Neuronal stem cell (in vitro differentiated cells): Measurements from ENCODE around the gene RBM7.

Experiments
- DNase-seq: peaks from one replicate; pipeline ENCODE4 v3.0.0-alpha.2; 2013; ENCODE audit warnings: low spot score
- H2AFZ ChIP-seq: one replicate; pipeline ENCODE4 v1.6.1; 2013; ENCODE audit warnings: mild to moderate bottlenecking, low read length, inconsistent platforms
- H2AK5ac ChIP-seq: 2 replicates; pipeline ENCODE4 v1.6.1; 2013; ENCODE audit warnings: low read depth, mild to moderate bottlenecking, inconsistent platforms, low read length, moderate library complexity, mixed read lengths
- H2BK120ac ChIP-seq: 2 replicates; pipeline ENCODE4 v1.6.1; 2013; ENCODE audit warnings: low read depth, mild to moderate bottlenecking, inconsistent platforms, low read length, moderate library complexity, mixed read lengths
- H2BK12ac ChIP-seq: one replicate; pipeline ENCODE4 v1.6.1; 2013; ENCODE audit warnings: low read length, inconsistent platforms
- H2BK15ac ChIP-seq: 2 replicates; pipeline ENCODE4 v1.6.1; 2013; ENCODE audit warnings: mild to moderate bottlenecking, low read length, inconsistent platforms, mixed read lengths
- H2BK5ac ChIP-seq: one replicate; pipeline ENCODE4 v1.6.1; 2013; ENCODE audit warnings: inconsistent platforms, mild to moderate bottlenecking, low read length, moderate library complexity
- H3K14ac ChIP-seq: one replicate; pipeline ENCODE4 v1.6.1; 2013; ENCODE audit warnings: low read length, inconsistent platforms
- H3K18ac ChIP-seq: 2 replicates; pipeline ENCODE4 v1.6.1; 2013; ENCODE audit warnings: low read length, inconsistent platforms
- H3K23ac ChIP-seq: 2 replicates; pipeline ENCODE4 v1.6.1; 2013; ENCODE audit warnings: low read depth, mild to moderate bottlenecking, mixed read lengths, low read length, inconsistent platforms; ENCODE audit not compliant: poor library complexity
- H3K27ac ChIP-seq: replicated peaks from 3 replicates; pipeline ENCODE4 v1.5.1; 2013; ENCODE audit warnings: low read length, inconsistent platforms
- H3K27me3 ChIP-seq, 3 experiments: 2 replicates each; pipeline ENCODE4 v1.6.1; 2013; ENCODE audit warnings: low read length in 3 of 3, mild to moderate bottlenecking in 2 of 3, inconsistent platforms in 1 of 3, low read depth in 1 of 3, mixed read lengths in 1 of 3, moderate library complexity in 1 of 3; ENCODE audit not compliant: control insufficient read depth in 3 of 3, insufficient read depth in 3 of 3
- H3K36me3 ChIP-seq, 2 donors: replicated peaks in 1 of 2; 2 replicates each; pipeline ENCODE4 v1.6.1; 2013; ENCODE audit warnings: low read length in 2 of 2; ENCODE audit not compliant: control insufficient read depth in 2 of 2, insufficient read depth in 2 of 2
- H3K4ac ChIP-seq: 2 replicates; pipeline ENCODE4 v1.6.1; 2013; ENCODE audit warnings: inconsistent platforms, mild to moderate bottlenecking, low read length, moderate library complexity
- H3K4me1 ChIP-seq, 2 donors: 1 replicate in 1 of 2; 2 replicates in 1 of 2; pipeline ENCODE4 v1.6.1; 2013; ENCODE audit warnings: low read length in 2 of 2, low read depth in 1 of 2; ENCODE audit not compliant: control insufficient read depth in 2 of 2, insufficient read depth in 1 of 2
- H3K4me2 ChIP-seq: one replicate; pipeline ENCODE4 v1.6.1; 2013; ENCODE audit warnings: mild to moderate bottlenecking, low read length, inconsistent platforms; ENCODE audit not compliant: insufficient read depth, poor library complexity, severe bottlenecking
- H3K4me3 ChIP-seq, 2 donors: 2 replicates each; pipeline ENCODE4 v1.5.1; 2013; ENCODE audit warnings: low read length in 2 of 2, mild to moderate bottlenecking in 2 of 2, inconsistent platforms in 1 of 2, moderate library complexity in 1 of 2
- H3K79me1 ChIP-seq: one replicate; pipeline ENCODE4 v1.6.1; 2013; ENCODE audit warnings: low read depth, mild to moderate bottlenecking, inconsistent platforms, low read length, moderate library complexity
- H3K9ac ChIP-seq: one replicate; pipeline ENCODE4 v1.6.1; 2013; ENCODE audit warnings: mild to moderate bottlenecking, low read depth, low read length, inconsistent platforms; ENCODE audit not compliant: poor library complexity
- H3K9me3 ChIP-seq, 2 donors: replicated peaks in 1 of 2; 2 replicates each; pipeline versions ENCODE3 to v1.6.1; 2013; ENCODE audit warnings: low read length in 2 of 2, mild to moderate bottlenecking in 2 of 2, inconsistent platforms in 1 of 2, low read depth in 1 of 2, mixed read lengths in 1 of 2, moderate library complexity in 1 of 2; ENCODE audit not compliant: control insufficient read depth in 2 of 2, insufficient read depth in 1 of 2
- H4K8ac ChIP-seq: one replicate; pipeline ENCODE4 v1.6.1; 2013; ENCODE audit warnings: low read depth, mild to moderate bottlenecking, inconsistent platforms, low read length, moderate library complexity
- H4K91ac ChIP-seq: one replicate; pipeline ENCODE4 v1.6.1; 2013; ENCODE audit warnings: low read length, low read depth, mild to moderate bottlenecking, inconsistent platforms; ENCODE audit not compliant: poor library complexity
- WGBS, 2 donors: extraction: QIAGEN DNeasy Blood & Tissue Kit; methylation state at CpG; one replicate each; pipeline ENCODE4 v1.1.7; 2013; ENCODE audit warnings: missing lambda C conversion rate in 2 of 2, mixed read lengths in 1 of 2; ENCODE audit not compliant: insufficient read length in 2 of 2, insufficient replicate concordance in 1 of 2; ENCODE audit errors: extremely low coverage in 2 of 2; 5-methylcytosine and 5-hydroxymethylcytosine counted together

RBM7 gene

GRCh38 chr11:114447892-114448291 is 47.4 kb downstream of the RBM7 start:
- Histone ChIP-seq H3K4me3 (no peak overlapping the region), H2AK5ac (no peak overlapping the region), H2BK12ac (no peak overlapping the region), H4K91ac (no peak overlapping the region), H4K8ac (no peak overlapping the region), H3K9me3 (no peaks in the 10 kb centered on the region), H3K27ac (no peak overlapping the region), H3K4me2 (no peak overlapping the region), H2AFZ (no peak overlapping the region), H2BK5ac (no peak overlapping the region), H3K9ac (no peak overlapping the region), H3K18ac (no peak overlapping the region), H3K79me1 (no peaks in the 10 kb centered on the region), H3K27me3 (no peaks in the 10 kb centered on the region), H3K4me1 (no peaks in the 10 kb centered on the region), H3K4ac (no peak overlapping the region), H3K14ac (no peak overlapping the region), H2BK15ac (no peak overlapping the region), H2BK120ac (no peak overlapping the region), H3K36me3 (peaks cover 4 to 33% of the 10 kb centered on the region in 2 donors), H3K23ac (no peak overlapping the region)
- DNase-seq = no peak
- WGBS, 2 donors = no CpG with 5 or more reads among the region's 3 CpGs

- DNase-seq = no peak
These were observed 48.5 kb downstream of the RBM7 start for GRCh38 chr11:114448749-114449482.

GRCh38 chr11:114449845-114450244 is 49.4 kb downstream of the RBM7 start:
- Histone ChIP-seq H3K9me3 (no peaks in the 10 kb centered on the region), H4K8ac (no peak overlapping the region), H2BK120ac (no peak overlapping the region), H2BK12ac (no peak overlapping the region), H3K4me3 (no peak overlapping the region), H3K4me2 (no peak overlapping the region), H3K36me3 (peaks cover 4 to 33% of the 10 kb centered on the region in 2 donors), H2BK5ac (no peak overlapping the region), H3K4ac (no peak overlapping the region), H3K79me1 (no peaks in the 10 kb centered on the region), H3K27ac (no peak overlapping the region), H3K14ac (no peak overlapping the region), H4K91ac (no peak overlapping the region), H3K4me1 (no peaks in the 10 kb centered on the region), H3K27me3 (no peaks in the 10 kb centered on the region), H2BK15ac (no peak overlapping the region), H2AK5ac (no peak overlapping the region), H2AFZ (no peak overlapping the region), H3K23ac (no peak overlapping the region), H3K18ac (no peak overlapping the region), H3K9ac (no peak overlapping the region)
- WGBS, 2 donors = no CpG with 5 or more reads among the region's 6 CpGs
- no peak for DNase-seq

More at GRCh38 chr11:114448749-114449482, 48.5 kb downstream of the RBM7 start:
- H4K91ac ChIP-seq = no peak overlapping the region
- H3K18ac ChIP-seq = no peak overlapping the region
- no peaks in the 10 kb centered on the region for H3K79me1 ChIP-seq
- H3K27ac ChIP-seq = no peak overlapping the region
- H2BK15ac ChIP-seq = no peak overlapping the region
- H2AK5ac ChIP-seq = no peak overlapping the region
- H3K9me3 ChIP-seq = no peaks in the 10 kb centered on the region
- H2BK12ac ChIP-seq = no peak overlapping the region
- no peak overlapping the region for H3K4ac ChIP-seq
- H3K4me2 ChIP-seq = no peak overlapping the region
- H3K27me3 ChIP-seq = no peaks in the 10 kb centered on the region
- H3K4me1 ChIP-seq = no peaks in the 10 kb centered on the region
- H3K23ac ChIP-seq = no peak overlapping the region
- H4K8ac ChIP-seq = no peak overlapping the region
- no peak overlapping the region for H2BK5ac ChIP-seq
- no peak overlapping the region for H2AFZ ChIP-seq
- no peak overlapping the region for H3K9ac ChIP-seq
- no CpG with 5 or more reads among the region's 2 CpGs for WGBS, 2 donors
- peaks cover 4 to 33% of the 10 kb centered on the region in 2 donors for H3K36me3 ChIP-seq
- H2BK120ac ChIP-seq = no peak overlapping the region
- H3K4me3 ChIP-seq = no peak overlapping the region
- no peak overlapping the region for H3K14ac ChIP-seq

GRCh38 chr11:114452399-114452798 is 51.9 kb downstream of the RBM7 start:
- no peak overlapping the region for H2BK5ac ChIP-seq
- no peak overlapping the region for H3K4ac ChIP-seq
- no peak overlapping the region for H2AFZ ChIP-seq
- H3K27ac ChIP-seq = no peak overlapping the region
- peaks cover 4 to 26% of the 10 kb centered on the region in 2 donors for H3K36me3 ChIP-seq
- H3K4me3 ChIP-seq = no peak overlapping the region
- H3K9ac ChIP-seq = no peak overlapping the region
- H3K14ac ChIP-seq = no peak overlapping the region
- H2BK15ac ChIP-seq = no peak overlapping the region
- no peak overlapping the region for H3K18ac ChIP-seq
- no peaks in the 10 kb centered on the region for H3K79me1 ChIP-seq
- no CpG with 5 or more reads among the region's 3 CpGs for WGBS, 2 donors
- H2BK120ac ChIP-seq = no peak overlapping the region
- H3K4me1 ChIP-seq = no peaks in the 10 kb centered on the region
- no peak overlapping the region for H2AK5ac ChIP-seq
- no peak overlapping the region for H4K8ac ChIP-seq
- H3K4me2 ChIP-seq = no peak overlapping the region
- no peak overlapping the region for H4K91ac ChIP-seq
- no peak overlapping the region for H2BK12ac ChIP-seq
- no peak for DNase-seq
- no peak overlapping the region for H3K23ac ChIP-seq
- no peaks in the 10 kb centered on the region for H3K27me3 ChIP-seq
- H3K9me3 ChIP-seq = no peaks in the 10 kb centered on the region
